Natural killer cell treated with Interleukin-12 subunit alpha and Interleukin-12 subunit beta and Interleukin-15 and Interleukin-18, amount 100 ng/mL, for 72 hours (primary cell): ENCODE results near the gene ZSCAN16. TPM values are rescaled to one million over a fixed set of nuclear protein-coding genes. Genes with fewer than 3 reads are reported as not detected.

ENCODE experiments used
- ATAC-seq, 2 donors: fragments of 150-1000 bp; cut with Tn5 transposase in 1 of 2; sonication (Bioruptor Pico), chemical (Tn5 transposase) in 1 of 2; 2 replicates each; pipeline ENCODE4 v1.10.0; 2021
- DNase-seq: peaks from one replicate; pipeline ENCODE4 v3.0.0; 2022; ENCODE audit warnings: low spot score
- H3K27ac Mint-ChIP-seq, 2 donors: 1 replicate in 1 of 2; 2 replicates in 1 of 2; pipeline ENCODE4 v1.8.0; 2022; ENCODE audit warnings: mixed read lengths in 2 of 2, mild to moderate bottlenecking in 1 of 2, moderate library complexity in 1 of 2
- H3K27me3 Mint-ChIP-seq, 2 donors: 1 replicate in 1 of 2; 2 replicates in 1 of 2; pipeline ENCODE4 v1.8.0; 2022; ENCODE audit warnings: mixed read lengths in 2 of 2
- H3K36me3 Mint-ChIP-seq: one replicate; pipeline ENCODE4 v1.8.0; 2022; ENCODE audit warnings: mixed read lengths
- H3K4me1 Mint-ChIP-seq, 2 donors: 1 replicate in 1 of 2; 2 replicates in 1 of 2; pipeline ENCODE4 v1.8.0; 2022; ENCODE audit warnings: low read depth in 2 of 2, mixed read lengths in 2 of 2, mild to moderate bottlenecking in 1 of 2
- H3K4me3 Mint-ChIP-seq: one replicate; pipeline ENCODE4 v1.8.0; 2022; ENCODE audit warnings: mixed read lengths
- H3K9me3 Mint-ChIP-seq: 2 replicates; pipeline ENCODE4 v1.8.0; 2022; ENCODE audit warnings: mixed read lengths
- total RNA-seq, 2 donors: library from RNA; stranded (reverse); gene quantifications; one replicate each; pipeline ENCODE4 v1.2.3, GENCODE V29; 2022

Gene ZSCAN16
- total RNA-seq, 2 donors from 2014 or later = 5.8 to 6.0 TPM

- Mint-ChIP-seq H3K27me3 (no peaks in the 10 kb centered on the region), H3K36me3 (peaks cover 8% of the 10 kb centered on the region), H3K4me3 (peak overlapping the region; percentile 97), H3K27ac (peak overlapping the region; percentile 86 to 89), H3K9me3 (no peaks in the 10 kb centered on the region), H3K4me1 (peaks cover 42 to 65% of the 10 kb centered on the region in 2 donors)
- ATAC-seq (no peak), DNase-seq (no peak)
These were observed 15.6 kb downstream of the ZSCAN16 start for GRCh38 chr6:28139860-28140543.

GRCh38 chr6:28140616-28141015 lies 16.2 kb downstream of the ZSCAN16 start:
- H3K27ac Mint-ChIP-seq = peak overlapping the region; percentile 86 to 89
- H3K27me3 Mint-ChIP-seq = no peaks in the 10 kb centered on the region
- peaks cover 11% of the 10 kb centered on the region for H3K36me3 Mint-ChIP-seq
- ATAC-seq (no peak), DNase-seq (no peak)
- H3K4me1 Mint-ChIP-seq = peaks cover 39 to 59% of the 10 kb centered on the region in 2 donors
- peak overlapping the region; percentile 97 for H3K4me3 Mint-ChIP-seq
- no peaks in the 10 kb centered on the region for H3K9me3 Mint-ChIP-seq

- H3K27me3 Mint-ChIP-seq = no peaks in the 10 kb centered on the region
- peaks cover 17% of the 10 kb centered on the region for H3K36me3 Mint-ChIP-seq
- H3K4me1 Mint-ChIP-seq = peaks cover 36 to 48% of the 10 kb centered on the region in 2 donors
- H3K9me3 Mint-ChIP-seq = no peaks in the 10 kb centered on the region
- peak; percentile 89 to 91 for ATAC-seq
- H3K27ac Mint-ChIP-seq = peak within 1 kb of the TSS; percentile 86 to 89
- DNase-seq = peak; percentile 85
- H3K4me3 Mint-ChIP-seq = peak within 1 kb of the TSS; percentile 97
These were observed 17.3 kb downstream of the ZSCAN16 start, which contains the start of gene ZKSCAN8 for GRCh38 chr6:28141500-28142329. Gene ZKSCAN8 (plus strand): TSS chr6:28141883. CDS start chr6:28148408, 6,525 bp downstream.

- H3K27me3 Mint-ChIP-seq = no peaks in the 10 kb centered on the region
- DNase-seq = no peak
- H3K36me3 Mint-ChIP-seq = peaks cover 19% of the 10 kb centered on the region
- no peaks in the 10 kb centered on the region for H3K9me3 Mint-ChIP-seq
- H3K4me3 Mint-ChIP-seq = peak overlapping the region; percentile 97
- peak overlapping the region; percentile 86 to 89 for H3K27ac Mint-ChIP-seq
- peaks cover 34 to 47% of the 10 kb centered on the region in 2 donors for H3K4me1 Mint-ChIP-seq
- no peak for ATAC-seq
These were observed 18.0 kb downstream of the ZSCAN16 start for GRCh38 chr6:28142446-28142845.

GRCh38 chr6:28145231-28145630 lies 20.8 kb downstream of the ZSCAN16 start:
- Mint-ChIP-seq H3K4me3 (no peak overlapping the region), H3K4me1 (peaks cover 25 to 40% of the 10 kb centered on the region in 2 donors), H3K9me3 (no peaks in the 10 kb centered on the region), H3K27ac (no peak overlapping the region), H3K27me3 (no peaks in the 10 kb centered on the region), H3K36me3 (peaks cover 40% of the 10 kb centered on the region)
- ATAC-seq (no peak), DNase-seq (no peak)

GRCh38 chr6:28152531-28152930 lies 28.1 kb downstream of the ZSCAN16 start:
- ATAC-seq (no peak), DNase-seq (no peak)
- H3K27ac Mint-ChIP-seq = no peak overlapping the region
- H3K36me3 Mint-ChIP-seq = peaks cover 71% of the 10 kb centered on the region
- no peaks in the 10 kb centered on the region for H3K27me3 Mint-ChIP-seq
- peaks cover 2 to 7% of the 10 kb centered on the region in 2 donors for H3K4me1 Mint-ChIP-seq
- no peaks in the 10 kb centered on the region for H3K9me3 Mint-ChIP-seq
- no peak overlapping the region for H3K4me3 Mint-ChIP-seq

GRCh38 chr6:28153546-28153945 lies 29.1 kb downstream of the ZSCAN16 start:
- Mint-ChIP-seq H3K27ac (no peak overlapping the region), H3K9me3 (no peaks in the 10 kb centered on the region), H3K36me3 (peaks cover 70% of the 10 kb centered on the region), H3K27me3 (no peaks in the 10 kb centered on the region), H3K4me1 (peaks cover under 1 to 2% of the 10 kb centered on the region in 2 donors), H3K4me3 (no peak overlapping the region)
- DNase-seq (no peak), ATAC-seq (no peak)

- H3K9me3 Mint-ChIP-seq = peaks cover 3% of the 10 kb centered on the region
- no peak for DNase-seq
These were observed 29.9 kb downstream of the ZSCAN16 start for GRCh38 chr6:28154357-28154756.

GRCh38 chr6:28158318-28158717 lies 33.9 kb downstream of the ZSCAN16 start:
- Mint-ChIP-seq H3K4me1 (peaks cover 6 to 11% of the 10 kb centered on the region in 2 donors), H3K27me3 (no peaks in the 10 kb centered on the region), H3K27ac (peak overlapping the region in 1 of 2 donors; percentile 14)

More at GRCh38 chr6:28154357-28154756, 29.9 kb downstream of the ZSCAN16 start:
- H3K36me3 Mint-ChIP-seq = peaks cover 73% of the 10 kb centered on the region
- peaks cover 0 to 2% of the 10 kb centered on the region in 2 donors for H3K4me1 Mint-ChIP-seq
- no peak for ATAC-seq
- no peak overlapping the region for H3K4me3 Mint-ChIP-seq
- no peaks in the 10 kb centered on the region for H3K27me3 Mint-ChIP-seq
- no peak overlapping the region for H3K27ac Mint-ChIP-seq

GRCh38 chr6:28159029-28159607 lies 34.7 kb downstream of the ZSCAN16 start:
- no peak overlapping the region for H3K4me3 Mint-ChIP-seq
- peaks cover 6% of the 10 kb centered on the region for H3K9me3 Mint-ChIP-seq
- no peak for ATAC-seq
- H3K36me3 Mint-ChIP-seq = peaks cover 47% of the 10 kb centered on the region
- no peak overlapping the region for H3K27ac Mint-ChIP-seq
- no peaks in the 10 kb centered on the region for H3K27me3 Mint-ChIP-seq
- no peak for DNase-seq
- H3K4me1 Mint-ChIP-seq = peaks cover 6 to 11% of the 10 kb centered on the region in 2 donors

More at GRCh38 chr6:28158318-28158717, 33.9 kb downstream of the ZSCAN16 start:
- peaks cover 6% of the 10 kb centered on the region for H3K9me3 Mint-ChIP-seq
- no peak overlapping the region for H3K4me3 Mint-ChIP-seq
- DNase-seq (no peak), ATAC-seq (no peak)
- H3K36me3 Mint-ChIP-seq = peaks cover 54% of the 10 kb centered on the region

GRCh38 chr6:28160233-28160632 lies 35.8 kb downstream of the ZSCAN16 start:
- peaks cover 0 to 3% of the 10 kb centered on the region in 2 donors for H3K27me3 Mint-ChIP-seq
- no peak overlapping the region for H3K27ac Mint-ChIP-seq
- no peak overlapping the region for H3K4me3 Mint-ChIP-seq
- H3K9me3 Mint-ChIP-seq = peaks cover 6% of the 10 kb centered on the region
- peaks cover 35% of the 10 kb centered on the region for H3K36me3 Mint-ChIP-seq
- DNase-seq (no peak), ATAC-seq (no peak)
- H3K4me1 Mint-ChIP-seq = peaks cover 6 to 11% of the 10 kb centered on the region in 2 donors

GRCh38 chr6:28161410-28162079 lies 37.1 kb downstream of the ZSCAN16 start:
- peaks cover 30% of the 10 kb centered on the region for H3K36me3 Mint-ChIP-seq
- H3K27me3 Mint-ChIP-seq = peaks cover 5 to 9% of the 10 kb centered on the region in 2 donors
- H3K27ac Mint-ChIP-seq = peak overlapping the region; percentile 5 to 75
- DNase-seq (peak; percentile 88), ATAC-seq (peak; percentile 89 to 96)
- H3K4me1 Mint-ChIP-seq = peaks cover 6 to 11% of the 10 kb centered on the region in 2 donors
- peak overlapping the region; percentile 71 for H3K4me3 Mint-ChIP-seq
- H3K9me3 Mint-ChIP-seq = peaks cover 6% of the 10 kb centered on the region

- Mint-ChIP-seq H3K27me3 (peaks cover 7 to 17% of the 10 kb centered on the region in 2 donors), H3K9me3 (peaks cover 3% of the 10 kb centered on the region), H3K4me1 (peaks cover 6 to 11% of the 10 kb centered on the region in 2 donors), H3K27ac (no peak overlapping the region), H3K4me3 (no peak overlapping the region), H3K36me3 (peaks cover 16% of the 10 kb centered on the region)
- DNase-seq (no peak), ATAC-seq (no peak)
These were observed 41.2 kb downstream of the ZSCAN16 start for GRCh38 chr6:28165563-28165962.
